DND-41 (cell line): ENCODE results near the gene U2AF1L4.

Source experiments
- EZH2 ChIP-seq: IDR thresholded peaks from 3 replicates; pipeline ENCODE4 v1.6.1; 2012; ENCODE audit warnings: borderline replicate concordance, low read depth, mild to moderate bottlenecking, moderate library complexity, low read length, inconsistent platforms; ENCODE audit not compliant: severe bottlenecking
- TF ChIP-seq, protein P1 (sequence below): IDR thresholded peaks from 2 replicates; pipeline ENCODE4 v1.5.1; 2012; ENCODE audit warnings: borderline replicate concordance, low read length, moderate library complexity, mild to moderate bottlenecking; ENCODE audit not compliant: poor library complexity, severe bottlenecking; ENCODE audit errors: extremely low read depth

DNA sequence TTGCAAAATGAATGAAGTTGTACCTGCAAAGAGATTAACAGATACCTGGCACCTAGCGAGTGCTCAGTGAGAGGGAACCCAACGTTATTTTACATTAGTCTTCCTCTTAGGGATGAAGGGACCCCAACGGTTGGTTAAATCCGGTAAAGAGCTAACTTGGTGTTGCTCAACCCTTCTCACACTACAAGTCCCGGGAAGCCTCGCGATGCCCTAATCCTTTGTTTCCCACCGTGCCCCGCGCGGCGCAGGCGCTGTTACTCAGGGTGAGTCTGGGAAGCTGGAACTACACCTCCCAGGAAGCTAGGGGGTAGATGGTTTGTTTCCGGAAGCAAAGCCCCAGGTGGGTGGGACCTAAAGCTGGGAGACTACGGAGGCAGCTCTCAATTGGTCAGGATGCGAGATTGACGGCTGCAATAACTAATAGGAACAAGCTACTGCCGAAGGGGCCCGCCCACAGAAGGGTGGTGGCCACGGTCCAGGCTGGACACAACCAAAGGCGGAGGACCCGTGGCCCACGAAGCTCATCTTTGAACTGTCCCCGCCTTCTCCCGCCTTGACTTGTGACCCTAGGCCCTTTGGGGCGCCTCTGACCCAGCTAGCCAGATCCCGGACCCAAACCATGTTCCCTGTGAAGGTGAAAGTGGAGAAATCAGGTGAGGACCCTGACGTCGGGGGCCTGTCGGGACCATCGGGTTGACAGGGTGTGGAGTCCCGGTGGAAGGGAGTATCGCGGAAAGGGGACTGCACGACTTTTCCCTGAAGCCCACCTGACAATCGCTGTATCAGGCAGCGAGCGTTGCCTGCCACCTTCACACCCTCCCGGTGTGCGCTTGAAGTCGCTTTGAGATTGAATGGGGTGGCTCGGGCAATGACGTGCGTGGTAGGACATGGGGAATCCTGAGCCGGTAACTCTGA, 3.1 kb upstream of the U2AF1L4 start, which contains the start of gene LIN37:
- TF ChIP-seq, protein P1, sequence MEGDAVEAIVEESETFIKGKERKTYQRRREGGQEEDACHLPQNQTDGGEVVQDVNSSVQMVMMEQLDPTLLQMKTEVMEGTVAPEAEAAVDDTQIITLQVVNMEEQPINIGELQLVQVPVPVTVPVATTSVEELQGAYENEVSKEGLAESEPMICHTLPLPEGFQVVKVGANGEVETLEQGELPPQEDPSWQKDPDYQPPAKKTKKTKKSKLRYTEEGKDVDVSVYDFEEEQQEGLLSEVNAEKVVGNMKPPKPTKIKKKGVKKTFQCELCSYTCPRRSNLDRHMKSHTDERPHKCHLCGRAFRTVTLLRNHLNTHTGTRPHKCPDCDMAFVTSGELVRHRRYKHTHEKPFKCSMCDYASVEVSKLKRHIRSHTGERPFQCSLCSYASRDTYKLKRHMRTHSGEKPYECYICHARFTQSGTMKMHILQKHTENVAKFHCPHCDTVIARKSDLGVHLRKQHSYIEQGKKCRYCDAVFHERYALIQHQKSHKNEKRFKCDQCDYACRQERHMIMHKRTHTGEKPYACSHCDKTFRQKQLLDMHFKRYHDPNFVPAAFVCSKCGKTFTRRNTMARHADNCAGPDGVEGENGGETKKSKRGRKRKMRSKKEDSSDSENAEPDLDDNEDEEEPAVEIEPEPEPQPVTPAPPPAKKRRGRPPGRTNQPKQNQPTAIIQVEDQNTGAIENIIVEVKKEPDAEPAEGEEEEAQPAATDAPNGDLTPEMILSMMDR, result no peak
- no peak for TF ChIP-seq EZH2
